GM20000 (cell line): ENCODE data around the gene MAP3K7.
"Not testable (repeated sequence)": the region's sequence is repeated elsewhere in the genome, so short reads cannot be mapped to it uniquely, and the experiment has no call there.

Experiments used
- DNase-seq: peaks from one replicate; pipeline ENCODE4 v3.0.0; 2012; ENCODE audit warnings: low spot score
- CTCF ChIP-seq: IDR thresholded peaks from 2 replicates; pipeline ENCODE4 v1.5.1; 2012; ENCODE audit warnings: mild to moderate bottlenecking, control low read depth; ENCODE audit errors: extremely low read depth, missing control alignments

MAP3K7 gene

GRCh38 chr6:90574610-90575009 lies 12.3 kb downstream of the MAP3K7 start:
- no peak for TF ChIP-seq CTCF
- DNase-seq = no peak

GRCh38 chr6:90573624-90574023 lies 13.2 kb downstream of the MAP3K7 start:
- no peak for DNase-seq
- no peak for TF ChIP-seq CTCF

- no peak for DNase-seq
- TF ChIP-seq CTCF = no peak
Observed at GRCh38 chr6:90572856-90573255, 14.0 kb downstream of the MAP3K7 start.

GRCh38 chr6:90569223-90569622 lies 17.6 kb downstream of the MAP3K7 start:
- TF ChIP-seq CTCF = no peak
- no peak for DNase-seq

- DNase-seq = not testable (repeated sequence)
Observed at GRCh38 chr6:90567682-90568081, 19.2 kb downstream of the MAP3K7 start.

GRCh38 chr6:90562341-90562740 lies 24.5 kb downstream of the MAP3K7 start:
- DNase-seq = not testable (repeated sequence)

- no peak for TF ChIP-seq CTCF
Observed at GRCh38 chr6:90559931-90560330, 26.9 kb downstream of the MAP3K7 start.

GRCh38 chr6:90557006-90557405 lies 29.9 kb downstream of the MAP3K7 start:
- DNase-seq = no peak
- no peak for TF ChIP-seq CTCF

More at GRCh38 chr6:90559931-90560330, 26.9 kb downstream of the MAP3K7 start:
- DNase-seq = no peak

GRCh38 chr6:90547991-90548390 lies 38.9 kb downstream of the MAP3K7 start:
- no peak for TF ChIP-seq CTCF
- DNase-seq = no peak
